ENCODE data around the gene SPRR3. TPM values are rescaled to one million over a fixed set of nuclear protein-coding genes. Genes with fewer than 3 reads are reported as not detected.

The SPRR3 gene
- total RNA-seq, 1 donor from 2014 or later = 3.0 TPM

- H3K36me3 ChIP-seq (ENCODE audit: insufficient read depth, low read length) = no peaks in the 10 kb centered on the region
- no peaks in the 10 kb centered on the region for H4K20me1 ChIP-seq (ENCODE audit: insufficient read depth, low read length)
- FAIRE-seq (no peak), DNase-seq (ENCODE audit: low read depth) (no peak)
- H3K4me1 ChIP-seq (ENCODE audit: insufficient read depth, low read length) = no peaks in the 10 kb centered on the region
- TF ChIP-seq EZH2 (IDR thresholded peaks at IDR 0.05; ENCODE audit: insufficient read depth, low read length) = no peak
- TF ChIP-seq, protein P1, sequence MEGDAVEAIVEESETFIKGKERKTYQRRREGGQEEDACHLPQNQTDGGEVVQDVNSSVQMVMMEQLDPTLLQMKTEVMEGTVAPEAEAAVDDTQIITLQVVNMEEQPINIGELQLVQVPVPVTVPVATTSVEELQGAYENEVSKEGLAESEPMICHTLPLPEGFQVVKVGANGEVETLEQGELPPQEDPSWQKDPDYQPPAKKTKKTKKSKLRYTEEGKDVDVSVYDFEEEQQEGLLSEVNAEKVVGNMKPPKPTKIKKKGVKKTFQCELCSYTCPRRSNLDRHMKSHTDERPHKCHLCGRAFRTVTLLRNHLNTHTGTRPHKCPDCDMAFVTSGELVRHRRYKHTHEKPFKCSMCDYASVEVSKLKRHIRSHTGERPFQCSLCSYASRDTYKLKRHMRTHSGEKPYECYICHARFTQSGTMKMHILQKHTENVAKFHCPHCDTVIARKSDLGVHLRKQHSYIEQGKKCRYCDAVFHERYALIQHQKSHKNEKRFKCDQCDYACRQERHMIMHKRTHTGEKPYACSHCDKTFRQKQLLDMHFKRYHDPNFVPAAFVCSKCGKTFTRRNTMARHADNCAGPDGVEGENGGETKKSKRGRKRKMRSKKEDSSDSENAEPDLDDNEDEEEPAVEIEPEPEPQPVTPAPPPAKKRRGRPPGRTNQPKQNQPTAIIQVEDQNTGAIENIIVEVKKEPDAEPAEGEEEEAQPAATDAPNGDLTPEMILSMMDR (IDR thresholded peaks at IDR 0.05; ENCODE audit: insufficient read depth, low read depth, low read length) = no peak
- H3K79me2 ChIP-seq (ENCODE audit: insufficient read depth, low read length) = no peaks in the 10 kb centered on the region
- H3K4me2 ChIP-seq (ENCODE audit: low read length) = no peak overlapping the region
- Mint-ChIP-seq H3K4me3 (ENCODE audit: unreplicated experiment) (no peak overlapping the region), H3K36me3 (ENCODE audit: low read depth, unreplicated experiment) (no peaks in the 10 kb centered on the region), H3K9me3 (ENCODE audit: unreplicated experiment) (no peaks in the 10 kb centered on the region), H3K27me3 (ENCODE audit: low read depth, unreplicated experiment) (peaks cover 22% of the 10 kb centered on the region), H3K4me1 (ENCODE audit: low read depth, unreplicated experiment) (peaks cover 2% of the 10 kb centered on the region), H3K27ac (ENCODE audit: unreplicated experiment) (no peak overlapping the region)
- H2AFZ ChIP-seq (ENCODE audit: low read depth, low read length) = no peak overlapping the region
- H3K9me3 ChIP-seq (ENCODE audit: insufficient read depth, low read depth, low read length) = no peaks in the 10 kb centered on the region
- H3K9ac ChIP-seq (ENCODE audit: low read length) = no peak overlapping the region
- no peak overlapping the region for H3K4me3 ChIP-seq (ENCODE audit: insufficient read depth, low read depth, low read length)
- H3K27ac ChIP-seq (ENCODE audit: low read depth, low read length) = no peak overlapping the region
- H3K27me3 ChIP-seq (ENCODE audit: insufficient read depth, low read length) = no peaks in the 10 kb centered on the region
Observed at GRCh38 chr1:152964536-152964935, 37.0 kb upstream of the SPRR3 start.

DNA sequence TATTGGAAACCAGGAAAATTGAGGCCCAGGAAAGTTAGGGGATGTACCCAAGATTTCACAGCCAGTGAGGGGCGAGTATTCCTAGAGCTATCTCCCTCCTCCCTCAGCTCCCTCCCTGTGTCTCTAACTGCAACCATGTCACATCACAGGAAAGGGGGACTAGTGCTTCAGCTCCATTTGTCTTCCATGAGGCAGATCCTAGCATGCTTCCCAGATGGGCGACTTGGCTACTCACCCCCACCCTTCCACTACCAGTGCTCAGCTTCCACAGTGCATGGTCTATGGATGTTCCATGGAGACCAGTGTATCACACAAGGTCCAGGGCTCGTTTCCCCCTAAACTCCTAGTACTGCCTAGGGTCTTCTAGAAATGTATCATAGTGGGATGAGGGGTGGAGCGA, 35.7 kb upstream of the SPRR3 start:
- TF ChIP-seq EZH2 (IDR thresholded peaks at IDR 0.05; ENCODE audit: insufficient read depth, low read length) = no peak
- H3K27ac ChIP-seq (ENCODE audit: low read depth, low read length) = no peak overlapping the region
- DNase-seq (ENCODE audit: low read depth) (no peak), FAIRE-seq (no peak)
- H3K27me3 ChIP-seq (ENCODE audit: insufficient read depth, low read length) = no peaks in the 10 kb centered on the region
- no peaks in the 10 kb centered on the region for H3K4me1 ChIP-seq (ENCODE audit: insufficient read depth, low read length)
- H3K9ac ChIP-seq (ENCODE audit: low read length) = no peak overlapping the region
- Mint-ChIP-seq H3K27me3 (ENCODE audit: low read depth, unreplicated experiment) (peaks cover 21% of the 10 kb centered on the region), H3K9me3 (ENCODE audit: unreplicated experiment) (no peaks in the 10 kb centered on the region), H3K4me1 (ENCODE audit: low read depth, unreplicated experiment) (no peaks in the 10 kb centered on the region), H3K36me3 (ENCODE audit: low read depth, unreplicated experiment) (no peaks in the 10 kb centered on the region), H3K4me3 (ENCODE audit: unreplicated experiment) (no peak overlapping the region), H3K27ac (ENCODE audit: unreplicated experiment) (no peak overlapping the region)
- no peaks in the 10 kb centered on the region for H3K79me2 ChIP-seq (ENCODE audit: insufficient read depth, low read length)
- no peak overlapping the region for H3K4me3 ChIP-seq (ENCODE audit: insufficient read depth, low read depth, low read length)
- H4K20me1 ChIP-seq (ENCODE audit: insufficient read depth, low read length) = no peaks in the 10 kb centered on the region
- H2AFZ ChIP-seq (ENCODE audit: low read depth, low read length) = no peak overlapping the region
- no peaks in the 10 kb centered on the region for H3K9me3 ChIP-seq (ENCODE audit: insufficient read depth, low read depth, low read length)
- no peaks in the 10 kb centered on the region for H3K36me3 ChIP-seq (ENCODE audit: insufficient read depth, low read length)
- no peak overlapping the region for H3K4me2 ChIP-seq (ENCODE audit: low read length)

DNA sequence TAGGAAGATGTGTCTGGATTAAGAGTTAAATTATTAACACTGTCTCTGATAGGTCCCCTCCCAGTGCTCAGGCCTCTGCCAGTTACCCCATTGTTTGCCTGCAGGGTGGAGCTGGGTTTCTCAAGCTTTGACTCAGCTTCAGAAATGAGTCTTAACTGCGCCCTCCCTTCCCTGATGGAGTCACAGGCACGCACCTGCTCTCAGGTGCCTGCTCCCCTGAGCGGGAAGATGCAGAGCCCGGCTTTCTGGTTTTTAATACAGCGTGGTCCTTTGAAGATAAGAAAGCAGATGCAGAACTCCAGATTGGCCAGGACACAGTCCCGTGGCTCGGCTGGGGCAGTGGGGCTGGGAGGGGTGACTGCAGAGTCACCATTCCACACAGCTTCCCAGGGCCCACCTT, 34.3 kb upstream of the SPRR3 start:
- Histone ChIP-seq H3K79me2 (ENCODE audit: insufficient read depth, low read length) (no peaks in the 10 kb centered on the region), H3K36me3 (ENCODE audit: insufficient read depth, low read length) (no peaks in the 10 kb centered on the region), H2AFZ (ENCODE audit: low read depth, low read length) (no peak overlapping the region), H3K4me3 (ENCODE audit: insufficient read depth, low read depth, low read length) (no peak overlapping the region), H3K4me2 (ENCODE audit: low read length) (no peak overlapping the region), H3K4me1 (ENCODE audit: insufficient read depth, low read length) (no peaks in the 10 kb centered on the region), H3K9me3 (ENCODE audit: insufficient read depth, low read depth, low read length) (no peaks in the 10 kb centered on the region), H3K27ac (ENCODE audit: low read depth, low read length) (no peak overlapping the region), H4K20me1 (ENCODE audit: insufficient read depth, low read length) (no peaks in the 10 kb centered on the region), H3K9ac (ENCODE audit: low read length) (no peak overlapping the region), H3K27me3 (ENCODE audit: insufficient read depth, low read length) (no peaks in the 10 kb centered on the region)
- FAIRE-seq (no peak), DNase-seq (ENCODE audit: low read depth) (no peak)
- Mint-ChIP-seq H3K4me1 (ENCODE audit: low read depth, unreplicated experiment) (no peaks in the 10 kb centered on the region), H3K27ac (ENCODE audit: unreplicated experiment) (no peak overlapping the region), H3K9me3 (ENCODE audit: unreplicated experiment) (peaks cover 2% of the 10 kb centered on the region), H3K27me3 (ENCODE audit: low read depth, unreplicated experiment) (peaks cover 14% of the 10 kb centered on the region), H3K36me3 (ENCODE audit: low read depth, unreplicated experiment) (peaks cover 1% of the 10 kb centered on the region), H3K4me3 (ENCODE audit: unreplicated experiment) (no peak overlapping the region)
- TF ChIP-seq, protein P1 (IDR thresholded peaks at IDR 0.05; ENCODE audit: insufficient read depth, low read depth, low read length) = no peak
